ENCODE data around the gene PTCD1. TPM values are rescaled to one million over a fixed set of nuclear protein-coding genes. Genes with fewer than 3 reads are reported as not detected.

The PTCD1 gene
- total and polyA plus RNA-seq, 9 of the 15 experiments (the other 6 are each of a cell fraction or from before 2014, with no cell fraction given): 0.46 to 17.1 (median 6.2) TPM

DNA sequence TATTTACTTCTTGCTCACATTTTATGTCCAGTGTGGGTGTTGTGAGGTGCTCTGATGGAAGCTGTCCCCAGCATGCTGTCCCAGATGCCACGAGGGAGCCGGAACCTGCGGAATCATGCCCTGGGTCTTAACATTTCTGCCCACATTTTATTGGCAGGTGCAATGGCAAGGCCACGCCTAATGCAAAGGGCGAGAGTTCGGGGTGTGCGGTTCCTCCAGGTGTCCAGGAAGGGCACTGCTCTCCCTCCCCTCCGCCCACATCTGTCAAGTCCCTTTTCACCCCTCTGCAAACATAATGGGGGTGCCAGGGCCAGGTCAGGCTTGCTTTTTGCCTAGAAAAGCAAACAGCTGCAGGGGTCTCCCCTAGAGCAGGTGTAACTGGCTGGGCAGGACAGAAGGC lies 46.6 kb downstream of the PTCD1 start:
- no peaks in the 10 kb centered on the region for H3K79me2 ChIP-seq (ENCODE audit: control insufficient read depth, insufficient read depth, low read length)
- H3K36me3 ChIP-seq (ENCODE audit: control insufficient read depth, insufficient read depth, low read length): peaks cover 94% of the 10 kb centered on the region
- no peak overlapping the region for H3K4me3 ChIP-seq
- no peaks in the 10 kb centered on the region for H3K9me3 ChIP-seq (replicated peaks; ENCODE audit: control insufficient read depth, insufficient read depth, low read depth, low read length)
- no peaks in the 10 kb centered on the region for H3K27me3 ChIP-seq (ENCODE audit: control insufficient read depth in 2 of 2, insufficient read depth in 2 of 2, low read length in 2 of 2)
- ChIA-PET POLR2A (interaction anchor here (1.6 to 4.7 kb wide), 2 partner anchors 13 to 16 kb away, joined by 3 to 35 read pairs; partner anchors contain the start of genes BUD31 and PDAP1), CTCF (ENCODE audit: low intra/inter-chr PET ratio) (interaction anchor here (1.0 kb wide), 1 partner anchor 27 kb away, joined by 3 read pairs; no protein-coding TSS in a partner anchor)
- in situ Hi-C loops (cut with MboI): no loop called here
- H3K4me1 ChIP-seq (replicated peaks in 1 of 2; ENCODE audit: control insufficient read depth in 2 of 2, insufficient read depth in 2 of 2, low read length in 2 of 2): peaks cover 0 to 36% of the 10 kb centered on the region in 2 experiments; a peak in 2 of 5 replicates
- H3K9me1 ChIP-seq (ENCODE audit: control insufficient read depth, insufficient read depth, low read length): no peaks in the 10 kb centered on the region
- intact Hi-C loops (cut with micrococcal nuclease): no loop called here
- no peak overlapping the region for H3K4me2 ChIP-seq (ENCODE audit: insufficient read depth, low read length)
- WGBS (ENCODE audit: insufficient coverage, low coverage, missing lambda C conversion rate): 92% methylated on average over 7 of the region's 8 CpGs
- ATAC-seq (no peak), DNase-seq (ENCODE audit: extremely low read depth in 1 of 4, low spot score in 3 of 4) (no peak), FAIRE-seq (no peak)
- no peak overlapping the region for H2AFZ ChIP-seq (ENCODE audit: low read depth, low read length)
- no peak overlapping the region for H3K27ac ChIP-seq (ENCODE audit: extremely low read depth, low read depth, low read length)
- TF ChIP-seq TSC22D4 (tag; IDR thresholded peaks at IDR 0.05): no peak
- no peak for TF ChIP-seq DIDO1 (tag; IDR thresholded peaks at IDR 0.05; ENCODE audit: low read depth)
- no peak for TF ChIP-seq BMI1 (IDR thresholded peaks at IDR 0.05; ENCODE audit: low read length)
- TF ChIP-seq CCNT2 (IDR thresholded peaks at IDR 0.05; ENCODE audit: borderline replicate concordance, extremely low read depth, insufficient read length, low read depth, low read length): no peak
- TF ChIP-seq RBM25 (IDR thresholded peaks at IDR 0.05; ENCODE audit: low read depth, low read length, severe bottlenecking): no peak
- TF ChIP-seq SETDB1 (IDR thresholded peaks at IDR 0.05; ENCODE audit: low read length): no peak
- TF ChIP-seq BCL6 (CRISPR knock-in tag; IDR thresholded peaks at IDR 0.05): no peak
- TF ChIP-seq C11orf30 (IDR thresholded peaks at IDR 0.05; ENCODE audit: low read depth): no peak
- no peak for TF ChIP-seq ZFP30 (CRISPR knock-in tag; IDR thresholded peaks at IDR 0.05; ENCODE audit: borderline replicate concordance)
- BruUV-seq (replicated peaks): no TSS peak
- no peak overlapping the region for H3K9ac ChIP-seq (ENCODE audit: insufficient read depth in 1 of 2, low read depth in 2 of 2, low read length in 2 of 2)
- peaks cover 9% of the 10 kb centered on the region for H4K20me1 ChIP-seq (replicated peaks; ENCODE audit: control insufficient read depth, insufficient read depth, low read length)
